Fibroblast of villous mesenchyme (primary cell): ENCODE measurements around the gene MYRF. TPM values are rescaled to one million over a fixed set of nuclear protein-coding genes. Genes with fewer than 3 reads are reported as not detected.

Experiments
- DNase-seq: peaks from one replicate; pipeline ENCODE4 v3.0.0-alpha.2; 2010; ENCODE audit warnings: low read depth
- H3K4me3 ChIP-seq: 2 replicates; pipeline ENCODE4 v1.5.1; 2011; ENCODE audit warnings: low read depth, mild to moderate bottlenecking, low read length
- total RNA-seq: library from RNA; depleted of rRNA; stranded (reverse); fragments of >200 nt; gene quantifications from 2 replicates; pipeline ENCODE4 v1.2.3, GENCODE V29; 2012
- TF ChIP-seq, protein P1 (sequence below): IDR thresholded peaks from 2 replicates; pipeline ENCODE4 v1.5.1; 2012; ENCODE audit warnings: low read depth, mild to moderate bottlenecking, low read length; ENCODE audit not compliant: insufficient read depth

MYRF gene
- total RNA-seq = 2.6 and 9.7 TPM in 2 replicates

DNA sequence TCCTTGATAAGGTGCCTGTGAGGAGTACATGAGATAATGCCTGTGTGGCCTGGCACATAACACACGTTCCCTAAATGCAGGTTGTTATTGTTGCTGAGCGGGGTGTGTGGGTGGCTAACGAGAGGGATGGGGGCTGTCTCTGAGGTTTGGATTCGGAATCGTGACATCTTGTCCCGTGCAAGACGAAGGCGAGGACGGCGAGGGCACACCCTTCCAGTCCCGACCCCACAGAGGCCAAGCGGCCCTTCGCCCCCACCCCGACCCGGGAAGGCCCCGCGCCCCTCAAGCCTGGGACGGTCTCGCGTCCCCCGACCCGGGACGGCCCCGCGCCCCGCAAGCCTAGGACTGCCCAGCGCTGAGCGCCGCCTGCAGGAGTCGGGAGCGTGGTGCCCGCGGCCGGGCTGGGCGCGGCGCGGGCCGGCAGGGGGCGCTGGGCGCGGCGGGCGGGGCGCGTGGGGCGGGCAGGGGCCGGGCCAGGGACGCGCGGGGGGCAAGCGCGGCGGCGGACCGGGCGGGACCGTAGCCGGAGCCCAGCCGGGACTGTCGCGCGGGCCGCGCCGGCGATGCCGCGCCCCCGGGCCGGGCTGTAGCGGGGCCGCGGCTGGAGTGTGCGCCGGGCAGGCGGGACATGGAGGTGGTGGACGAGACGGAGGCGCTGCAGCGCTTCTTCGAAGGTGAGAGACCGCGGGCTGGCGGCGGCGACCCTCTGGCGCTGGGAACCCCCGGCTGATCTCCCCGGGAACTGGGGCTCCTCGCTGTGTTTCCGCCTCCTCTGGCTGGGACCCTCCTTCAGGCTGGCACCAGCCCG is at the start of gene MYRF:
TSS of gene MYRF (plus strand) at position 520 of the 808 bp plus-strand sequence. CDS start at position 629, 109 bp downstream.
- peak within 1 kb of the TSS; percentile 78 for H3K4me3 ChIP-seq
- peak; percentile 43 for DNase-seq
- TF ChIP-seq, protein P1, sequence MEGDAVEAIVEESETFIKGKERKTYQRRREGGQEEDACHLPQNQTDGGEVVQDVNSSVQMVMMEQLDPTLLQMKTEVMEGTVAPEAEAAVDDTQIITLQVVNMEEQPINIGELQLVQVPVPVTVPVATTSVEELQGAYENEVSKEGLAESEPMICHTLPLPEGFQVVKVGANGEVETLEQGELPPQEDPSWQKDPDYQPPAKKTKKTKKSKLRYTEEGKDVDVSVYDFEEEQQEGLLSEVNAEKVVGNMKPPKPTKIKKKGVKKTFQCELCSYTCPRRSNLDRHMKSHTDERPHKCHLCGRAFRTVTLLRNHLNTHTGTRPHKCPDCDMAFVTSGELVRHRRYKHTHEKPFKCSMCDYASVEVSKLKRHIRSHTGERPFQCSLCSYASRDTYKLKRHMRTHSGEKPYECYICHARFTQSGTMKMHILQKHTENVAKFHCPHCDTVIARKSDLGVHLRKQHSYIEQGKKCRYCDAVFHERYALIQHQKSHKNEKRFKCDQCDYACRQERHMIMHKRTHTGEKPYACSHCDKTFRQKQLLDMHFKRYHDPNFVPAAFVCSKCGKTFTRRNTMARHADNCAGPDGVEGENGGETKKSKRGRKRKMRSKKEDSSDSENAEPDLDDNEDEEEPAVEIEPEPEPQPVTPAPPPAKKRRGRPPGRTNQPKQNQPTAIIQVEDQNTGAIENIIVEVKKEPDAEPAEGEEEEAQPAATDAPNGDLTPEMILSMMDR = peak; percentile 52

DNA sequence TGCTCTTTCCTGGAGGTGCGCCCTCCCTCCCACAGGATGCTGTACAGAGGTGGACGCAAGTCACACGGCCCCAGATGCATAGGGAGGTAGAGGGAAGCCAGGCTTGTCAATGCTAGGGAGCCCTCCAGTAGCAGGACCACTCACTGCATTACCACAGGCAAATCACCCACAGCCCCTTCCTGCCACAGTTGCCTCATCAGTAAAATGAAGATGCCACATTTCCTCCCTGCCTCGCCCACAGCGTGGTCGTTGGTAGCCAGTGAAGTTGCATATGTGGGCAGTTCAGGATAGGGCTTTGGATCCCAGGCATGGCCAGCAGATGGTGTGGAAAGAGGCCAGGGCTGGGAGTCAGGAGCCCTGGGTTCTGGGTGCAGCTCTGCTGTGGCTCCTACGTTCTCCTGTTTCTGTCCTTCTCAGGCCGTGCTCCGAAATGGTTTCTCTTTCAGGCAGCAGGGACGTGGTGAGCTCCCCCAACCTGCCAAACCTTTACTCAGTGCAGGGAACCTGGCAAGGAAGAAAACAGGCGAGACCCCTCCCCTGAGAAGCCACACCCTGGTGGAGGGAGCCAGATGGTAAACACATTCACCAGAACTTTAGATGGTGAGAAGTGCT is 49.6 kb upstream of the MYRF start:
- TF ChIP-seq, protein P1 = no peak
- no peak for DNase-seq

DNA sequence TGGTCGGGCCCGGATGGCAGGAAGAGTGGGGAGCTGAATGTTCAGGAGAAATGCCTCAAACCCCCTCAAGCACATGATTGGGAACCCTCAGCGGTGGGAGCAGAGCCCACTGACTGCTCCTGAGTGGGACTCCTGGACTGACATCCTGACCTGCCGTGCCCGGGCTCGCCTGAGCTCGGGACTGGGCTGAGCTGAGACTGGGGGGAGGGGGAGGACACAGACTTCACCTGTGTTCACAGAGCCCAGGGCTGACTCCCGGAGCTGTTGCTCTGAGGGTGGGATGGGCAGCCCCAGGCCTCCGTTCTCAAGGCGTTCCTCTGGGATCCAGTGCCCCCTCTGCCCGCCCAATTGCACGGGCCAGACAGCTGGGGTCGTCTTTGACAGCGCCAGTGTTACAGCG is 47.6 kb upstream of the MYRF start:
- no peak for DNase-seq
- TF ChIP-seq, protein P1 = no peak
- H3K4me3 ChIP-seq = no peak overlapping the region

More for the DNA sequence above, 49.6 kb upstream of the MYRF start:
- H3K4me3 ChIP-seq = no peak overlapping the region

DNA sequence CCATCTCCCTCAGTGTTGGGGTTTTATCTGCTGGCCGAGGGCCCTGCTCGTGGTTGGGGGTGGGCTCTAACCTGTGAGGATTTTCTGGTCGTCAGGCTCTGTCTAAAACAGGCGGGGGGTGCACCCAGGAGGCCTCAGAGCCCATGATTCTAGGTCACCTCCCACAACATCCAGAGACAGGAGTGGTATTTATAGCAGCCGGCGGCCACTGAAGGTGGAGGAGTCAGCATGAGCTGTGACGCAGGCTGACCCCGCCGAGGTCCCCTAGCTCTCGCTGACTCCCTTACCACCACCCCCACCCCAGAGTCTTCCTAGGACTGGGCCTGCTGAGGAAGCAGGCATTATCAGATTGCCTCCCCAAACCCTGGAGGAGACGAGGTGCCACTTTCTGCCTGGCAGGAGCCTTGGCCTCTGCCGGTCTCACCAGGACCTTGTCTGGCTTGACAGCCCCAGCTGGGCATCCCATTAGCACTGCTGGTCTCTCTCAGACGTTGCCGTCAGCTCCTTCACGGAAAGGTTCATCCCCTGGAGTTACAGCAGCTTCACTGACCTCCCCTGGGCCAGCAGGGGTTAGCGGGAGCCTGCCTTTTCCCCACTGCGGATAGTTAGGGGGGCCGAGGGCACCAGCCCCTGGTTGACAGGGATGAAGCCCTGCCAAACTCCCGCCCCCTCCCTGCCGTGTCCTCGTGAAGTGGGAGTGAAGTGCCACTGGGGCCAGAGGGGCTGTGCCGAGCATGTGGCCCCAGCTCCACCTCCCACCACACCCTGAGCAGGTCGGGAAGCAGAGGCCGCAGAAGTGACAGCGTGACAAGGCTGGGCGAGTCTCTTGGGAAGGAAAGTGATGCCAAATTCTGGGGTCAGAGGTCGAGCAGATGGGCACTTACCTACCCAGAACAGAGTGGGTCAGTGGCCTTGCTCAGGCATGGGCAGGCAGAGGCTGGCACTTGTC is 45.7 kb upstream of the MYRF start:
- H3K4me3 ChIP-seq = no peak overlapping the region
- TF ChIP-seq, protein P1 = no peak
- peak; percentile 46 for DNase-seq

DNA sequence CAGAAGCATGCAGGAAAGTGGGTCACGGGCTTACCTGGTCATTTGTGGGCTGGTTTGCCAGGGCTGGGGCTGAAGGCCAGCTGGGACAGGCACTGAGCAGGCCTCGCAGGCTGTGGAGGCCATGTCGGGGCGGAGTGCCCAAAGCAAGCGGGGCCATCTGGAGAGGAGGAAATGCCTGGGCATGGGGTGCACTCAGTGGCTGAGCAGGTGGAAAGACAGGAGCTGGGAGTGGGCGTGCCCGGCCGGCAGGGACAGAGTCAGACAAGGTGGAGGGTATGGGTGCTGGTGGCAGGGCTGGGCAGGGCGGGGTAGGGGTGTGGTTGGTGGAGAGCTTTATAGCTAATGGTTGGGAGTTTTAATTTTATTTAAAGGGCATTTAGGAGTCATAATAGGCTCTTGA is 44.9 kb upstream of the MYRF start:
- no peak for DNase-seq

DNA sequence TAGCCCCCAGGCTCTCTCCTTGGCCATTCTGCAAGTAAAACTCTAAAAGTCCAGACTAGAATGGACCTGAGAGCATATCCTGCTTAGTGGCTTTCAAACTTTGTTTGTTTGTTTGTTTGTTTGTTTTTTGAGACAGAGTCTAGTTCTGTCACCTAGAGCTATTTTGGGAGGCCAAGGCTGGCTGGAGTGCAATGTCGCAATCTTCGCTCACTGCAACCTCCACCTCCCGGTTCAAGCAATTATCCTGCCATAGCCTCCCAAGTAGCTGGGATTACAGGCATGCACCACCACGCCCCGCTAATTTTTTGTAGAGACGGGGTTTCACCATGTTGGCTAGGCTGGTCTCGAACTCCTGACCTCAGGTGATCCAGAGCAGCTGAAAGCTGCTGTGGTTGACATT is 43.3 kb upstream of the MYRF start:
- DNase-seq = no peak
- TF ChIP-seq, protein P1 = no peak
- no peak overlapping the region for H3K4me3 ChIP-seq

More for the DNA sequence above, 44.9 kb upstream of the MYRF start:
- no peak overlapping the region for H3K4me3 ChIP-seq
- TF ChIP-seq, protein P1 = no peak
